NCI-H2029 treated with DMSO at 0.1 percent for 48 hours (cell line): ENCODE measurements around the gene TMEM30A.

Source experiments
- DNase-seq: peaks from one replicate; lab custom pipeline; 2025; lab: John Stamatoyannopoulos, UW

Gene TMEM30A

GRCh38 chr6:75215291-75215690, 69.3 kb downstream of the TMEM30A start:
- no peak for DNase-seq

DNA sequence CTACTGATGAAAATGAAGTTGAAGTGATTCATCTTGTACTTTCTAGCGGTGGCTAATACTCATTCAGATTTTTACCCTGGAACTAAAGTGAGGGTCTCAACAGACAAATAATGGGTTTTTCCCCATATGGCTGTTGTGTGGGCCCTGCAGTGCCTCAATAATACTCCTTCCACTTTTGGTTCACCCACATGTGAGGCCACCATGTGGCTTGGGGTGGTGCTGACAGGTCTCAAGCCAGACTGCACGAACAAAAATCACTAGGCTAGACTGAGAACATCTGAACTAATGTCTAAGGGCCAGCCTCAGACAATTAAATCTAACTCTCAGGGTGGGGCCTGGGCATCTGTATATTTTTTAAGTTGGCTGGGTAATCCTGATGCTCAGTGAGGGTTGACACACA, 70.9 kb downstream of the TMEM30A start:
- DNase-seq = no peak

- DNase-seq = no peak
Measured at GRCh38 chr6:75213112-75213511, 71.5 kb downstream of the TMEM30A start.

DNA sequence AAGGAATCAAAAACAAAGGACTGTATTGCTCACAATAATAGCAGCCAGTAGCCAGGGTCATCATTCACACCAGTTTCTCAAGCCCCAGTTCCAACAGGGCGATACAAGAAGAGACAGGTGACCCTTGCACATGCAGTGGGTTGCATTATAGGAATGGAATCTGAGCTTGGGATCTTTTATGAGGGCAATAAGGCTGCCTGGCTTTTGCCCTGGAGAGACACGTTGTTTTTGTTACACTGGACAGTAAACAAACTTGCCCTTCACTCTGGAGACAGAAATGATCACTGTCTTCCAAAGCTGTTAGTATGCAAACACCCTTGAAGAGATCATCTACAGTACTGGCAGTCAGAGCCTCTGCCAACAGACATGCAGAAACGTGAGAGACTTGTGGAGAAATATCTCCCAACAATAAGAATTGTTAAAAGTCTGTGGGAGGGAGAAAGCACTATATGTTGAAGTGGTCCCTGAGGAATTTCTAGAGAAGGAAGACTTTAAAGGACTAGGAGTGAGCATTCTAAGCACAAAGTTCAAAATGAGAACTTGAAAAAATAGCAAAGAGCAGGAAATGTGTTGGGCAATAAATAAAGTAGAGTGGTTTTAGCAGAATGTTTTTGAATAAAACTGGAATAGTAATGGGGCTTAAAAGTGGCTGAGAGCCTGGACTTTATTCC, 72.5 kb downstream of the TMEM30A start:
- DNase-seq = no peak

- peak; percentile 47 for DNase-seq
Measured at GRCh38 chr6:75210885-75211739, 73.5 kb downstream of the TMEM30A start.

- no peak for DNase-seq
Measured at GRCh38 chr6:75209184-75209723, 75.3 kb downstream of the TMEM30A start.

GRCh38 chr6:75208298-75209183, 76.1 kb downstream of the TMEM30A start:
- peak; percentile 30 for DNase-seq

DNA sequence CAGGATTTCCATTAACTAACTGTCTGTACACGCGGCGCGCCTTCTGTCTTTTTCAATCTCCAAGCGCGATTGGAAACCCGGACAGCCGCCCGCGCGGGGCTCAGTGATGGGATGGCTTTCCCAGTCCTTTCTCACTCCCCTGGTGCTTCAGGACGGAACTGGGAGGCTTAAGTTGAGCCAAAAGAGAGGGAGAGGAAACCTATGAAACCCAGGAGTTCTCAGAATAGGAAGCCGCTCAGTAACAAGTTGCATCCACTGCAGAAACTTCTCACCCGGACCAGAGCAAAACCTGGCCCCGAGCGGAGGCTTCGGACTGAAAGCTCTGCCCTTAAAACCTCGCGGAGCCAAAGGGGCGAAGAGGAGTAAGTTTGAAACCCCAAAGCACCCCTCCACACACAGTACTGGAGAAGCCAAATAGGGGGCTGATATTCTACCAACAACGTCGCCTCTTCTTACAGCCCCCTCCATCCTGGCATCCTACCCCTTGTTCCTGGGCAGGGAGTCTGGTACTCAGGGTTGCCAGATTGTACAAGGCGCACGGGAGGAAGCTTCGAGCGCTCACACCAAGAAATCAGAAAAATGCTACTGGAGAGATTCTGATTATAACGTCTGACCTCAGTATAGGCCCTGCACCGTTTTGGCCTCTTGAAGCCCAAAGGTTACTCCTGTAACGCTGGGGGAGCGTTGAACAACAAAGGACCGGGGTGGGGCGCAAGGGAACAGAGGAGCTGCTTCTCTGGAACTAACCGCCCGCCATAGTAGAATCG, 77.8 kb downstream of the TMEM30A start:
- DNase-seq = no peak

DNA sequence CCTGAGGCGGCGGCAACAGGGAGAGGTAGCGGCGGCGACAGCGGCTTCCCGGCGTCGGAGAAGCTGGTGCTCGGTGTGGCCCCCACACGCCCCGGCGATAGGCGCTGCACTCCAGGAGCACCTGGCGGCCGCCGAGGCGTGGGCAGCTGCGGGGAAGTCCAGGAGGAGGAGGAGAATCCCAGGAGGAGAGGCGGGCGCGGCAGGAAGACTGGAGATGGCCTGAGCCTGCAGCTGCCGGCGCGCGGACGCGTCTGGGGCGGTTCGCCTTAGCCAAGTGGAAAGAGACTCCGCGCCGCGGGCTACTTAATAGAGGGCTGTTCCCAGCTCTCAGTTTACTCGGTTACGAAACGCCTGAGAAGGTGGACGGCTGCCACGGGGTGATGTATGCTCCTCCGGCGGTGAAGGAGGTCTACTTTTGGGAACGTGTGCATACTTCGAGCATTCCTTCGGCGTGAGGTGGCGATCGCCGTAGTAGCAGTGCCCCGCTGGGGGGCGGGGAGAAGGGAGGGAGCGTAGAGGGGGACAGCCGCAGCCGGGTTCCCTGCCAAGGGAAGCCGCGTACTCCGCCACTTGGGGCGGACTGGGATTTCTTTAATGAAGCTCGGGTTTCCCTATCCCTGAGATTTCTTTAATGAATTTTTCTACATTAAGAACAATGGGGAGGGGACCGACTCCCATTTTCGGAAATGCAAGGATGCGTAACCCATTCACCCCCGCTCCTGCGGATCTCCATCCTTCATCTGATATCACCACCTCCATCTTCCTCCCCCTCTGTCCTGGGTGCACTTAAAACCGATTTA, 78.6 kb downstream of the TMEM30A start, which contains the start of gene COL12A1:
Gene COL12A1 (minus strand): TSS at position 278 of the 800 bp plus-strand sequence. CDS start 3,261 bp downstream, outside the sequence.
- DNase-seq = no peak

- DNase-seq = no peak
Measured at GRCh38 chr6:75204959-75205775, 79.4 kb downstream of the TMEM30A start.

DNA sequence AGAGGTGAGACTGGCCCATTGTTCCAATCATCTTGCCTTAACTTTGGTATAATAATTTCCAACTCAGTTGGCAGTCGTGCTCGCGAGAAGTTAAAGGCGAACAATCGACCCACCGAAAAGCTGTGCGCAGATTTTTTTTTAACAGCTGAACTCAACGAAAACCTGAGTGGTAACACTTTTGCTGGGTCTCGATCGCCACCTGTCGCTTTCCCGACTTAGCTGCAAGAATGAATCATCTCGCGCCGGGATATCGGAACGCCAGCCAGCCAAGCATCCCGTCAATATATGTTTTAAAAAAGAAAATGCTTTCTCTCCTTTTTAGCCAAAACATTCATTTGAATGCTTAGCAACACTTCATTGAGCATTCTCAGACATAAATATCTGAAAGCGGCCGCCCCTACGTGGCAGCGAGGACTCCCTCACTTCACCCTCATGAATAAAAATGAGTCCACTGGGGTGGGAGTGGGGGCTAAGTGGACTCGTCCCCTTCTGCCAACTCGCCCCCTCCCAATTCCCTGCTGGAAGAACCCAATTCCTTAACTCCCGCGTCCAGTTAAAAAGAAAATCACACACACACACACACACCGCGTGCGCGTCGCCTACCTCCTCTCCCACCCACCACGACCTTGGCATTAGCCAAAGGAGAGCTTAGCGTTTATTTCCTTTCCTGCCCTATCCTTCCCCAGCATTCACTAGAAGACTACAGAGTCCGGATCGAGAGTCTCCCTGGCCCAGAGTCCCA, 80.2 kb downstream of the TMEM30A start:
- peak; percentile 24 for DNase-seq

GRCh38 chr6:75203721-75204120, 80.9 kb downstream of the TMEM30A start:
- DNase-seq = no peak
